Activated T-cell treated with anti-CD3 and anti-CD28 coated beads, Interleukin-2, amount 50 U/mL, for 1 hour (primary cell): ENCODE results near the gene SHLD2.
"Not testable (repeated sequence)": the region's sequence is repeated elsewhere in the genome, so short reads cannot be mapped to it uniquely, and the experiment has no call there.

ENCODE experiments used
- DNase-seq: peaks from one replicate; pipeline ENCODE4 v3.0.0-alpha.2; 2020

The SHLD2 gene

DNA sequence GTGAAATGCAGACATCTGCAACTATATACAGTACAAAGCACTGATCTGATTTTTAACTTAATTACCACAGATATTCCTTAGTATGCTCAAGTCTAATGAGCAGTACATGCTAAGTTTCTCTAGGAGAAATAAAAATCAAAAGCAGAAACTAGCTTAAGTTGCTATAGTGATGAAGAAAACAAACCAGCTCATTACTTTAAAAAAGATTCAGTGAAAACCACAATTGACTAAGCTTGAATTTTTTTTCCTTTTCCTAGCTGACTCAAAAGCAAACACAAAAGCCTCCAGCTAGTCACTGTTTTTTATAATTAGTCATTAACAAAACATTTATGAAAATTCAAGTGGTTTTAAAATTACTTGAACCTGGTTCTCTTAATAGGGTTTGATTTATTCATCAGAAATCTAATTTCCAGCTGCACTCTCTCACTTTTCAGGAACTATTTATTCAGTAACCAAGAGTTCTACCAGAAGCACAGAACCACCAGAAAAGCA is 10.7 kb upstream of the SHLD2 start:
- not testable (repeated sequence) for DNase-seq

GRCh38 chr10:87085537-87085936 is 9.5 kb upstream of the SHLD2 start:
- no peak for DNase-seq

- DNase-seq, result no peak
Observed at GRCh38 chr10:87089746-87090145, 5.3 kb upstream of the SHLD2 start.

DNA sequence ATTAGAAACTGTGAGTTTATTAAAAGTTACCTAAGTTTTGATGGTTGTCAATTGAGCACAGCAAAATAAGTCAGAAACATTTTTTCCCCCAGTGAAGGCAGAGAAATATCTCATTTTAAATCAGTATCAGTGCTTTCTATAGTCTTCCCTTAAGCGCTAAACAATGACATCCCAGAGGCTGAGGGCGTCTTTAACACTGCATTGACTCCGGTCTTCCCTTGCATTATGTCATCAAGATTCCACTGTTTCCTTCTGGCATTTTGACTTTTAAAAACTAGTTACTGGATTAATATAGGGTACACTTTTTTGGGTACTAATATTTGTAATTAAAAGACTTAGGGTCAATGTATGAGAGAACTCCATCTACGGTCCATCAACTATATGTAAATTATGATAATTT is 4.2 kb upstream of the SHLD2 start:
- no peak for DNase-seq

DNA sequence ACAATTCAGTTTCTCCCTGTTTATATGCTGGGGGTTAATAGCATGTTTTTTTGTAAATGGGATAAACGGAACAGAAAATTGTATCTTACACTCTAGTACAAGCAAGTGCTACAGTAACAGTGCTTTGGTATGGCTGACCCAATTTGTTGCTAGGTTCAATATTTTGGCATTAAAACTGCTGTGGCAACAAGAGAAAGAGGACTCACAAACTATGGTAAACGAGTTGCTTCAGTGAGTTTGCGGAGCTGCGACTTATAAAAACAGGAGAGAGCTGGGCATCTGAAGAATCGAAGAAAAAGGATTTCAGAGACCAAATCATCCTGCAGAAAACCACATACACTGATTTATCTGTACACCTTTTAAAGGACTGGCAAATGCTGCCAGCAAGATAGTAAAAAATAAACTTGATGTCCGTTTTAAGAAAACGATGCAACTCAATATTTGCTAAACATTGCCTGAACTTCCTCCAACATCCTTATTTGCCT is 2.6 kb upstream of the SHLD2 start:
- DNase-seq, result no peak

DNA sequence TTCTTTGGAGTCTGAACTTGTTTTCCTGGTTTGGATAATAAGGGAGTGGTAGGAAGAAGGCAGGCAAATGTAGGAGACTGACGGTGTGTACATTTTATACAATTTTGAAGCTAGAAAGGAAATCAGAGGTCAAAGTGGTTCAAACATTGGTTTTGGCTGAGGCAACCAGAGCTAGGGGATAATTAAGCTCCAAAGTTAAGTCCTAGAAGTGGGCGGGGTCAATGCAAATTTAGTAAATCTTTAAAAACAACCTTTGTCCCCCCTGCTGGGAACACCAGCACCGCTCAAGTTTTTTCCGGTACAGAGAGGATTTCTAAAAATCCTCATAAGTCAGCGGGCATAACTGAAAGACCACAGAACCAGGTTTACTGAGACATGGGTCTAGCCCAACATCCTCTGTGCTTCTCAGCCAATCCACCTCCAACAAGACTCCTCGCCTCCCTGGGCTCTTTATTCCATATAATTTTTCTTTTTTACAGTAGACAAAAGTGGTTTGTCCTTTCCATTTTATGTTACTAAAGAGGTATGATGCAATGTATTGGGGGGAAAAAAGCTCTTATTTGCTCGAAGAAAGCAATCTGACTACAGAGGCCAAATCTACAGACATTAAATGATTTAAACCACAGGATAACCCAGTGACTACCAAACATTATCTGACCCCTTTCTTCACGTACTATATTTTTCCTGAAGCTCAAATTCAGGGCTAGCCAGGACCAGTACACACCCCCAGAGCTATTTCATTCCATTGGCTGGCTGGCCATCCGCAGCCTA is 2.0 kb upstream of the SHLD2 start:
- no peak for DNase-seq

- peak; percentile 70 for DNase-seq
Observed at GRCh38 chr10:87093632-87094372, 1.2 kb upstream of the SHLD2 start.

DNA sequence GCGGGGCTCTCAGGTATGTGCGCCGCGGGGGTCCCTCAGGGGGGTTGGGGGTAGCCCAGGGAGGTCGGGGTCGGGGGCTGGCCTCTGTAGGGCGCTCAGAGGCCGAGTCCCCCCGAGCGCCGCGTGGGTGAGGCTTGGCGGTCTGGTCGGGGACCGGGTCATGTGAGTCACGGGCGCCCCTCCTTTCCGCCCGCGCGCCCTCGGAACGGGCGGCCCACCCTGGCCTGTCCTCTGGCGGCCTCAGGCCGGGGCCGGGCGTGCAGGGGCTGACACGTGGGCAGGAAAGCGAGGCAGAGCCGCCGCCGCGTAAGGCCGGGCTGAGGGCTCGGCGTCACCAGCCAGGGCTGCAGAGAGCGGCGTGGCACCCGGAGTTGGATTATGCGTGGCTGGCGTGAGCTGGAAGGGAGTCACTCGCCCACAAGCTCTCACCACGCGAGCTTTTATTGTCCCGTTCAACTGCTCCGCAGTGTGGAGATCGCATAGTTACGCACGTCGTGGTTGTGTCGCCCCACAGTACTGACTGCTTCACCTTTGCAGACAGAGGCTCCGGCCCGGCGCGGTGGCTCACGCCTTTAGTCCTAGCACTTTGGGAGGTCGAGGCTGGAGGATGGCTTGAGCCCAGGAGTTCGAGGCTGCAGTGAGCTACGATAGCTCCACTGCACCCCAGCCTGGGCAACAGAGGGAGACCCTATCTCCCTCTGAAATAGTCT is 385 bp downstream of the SHLD2 start:
- peak; percentile 84 for DNase-seq

DNA sequence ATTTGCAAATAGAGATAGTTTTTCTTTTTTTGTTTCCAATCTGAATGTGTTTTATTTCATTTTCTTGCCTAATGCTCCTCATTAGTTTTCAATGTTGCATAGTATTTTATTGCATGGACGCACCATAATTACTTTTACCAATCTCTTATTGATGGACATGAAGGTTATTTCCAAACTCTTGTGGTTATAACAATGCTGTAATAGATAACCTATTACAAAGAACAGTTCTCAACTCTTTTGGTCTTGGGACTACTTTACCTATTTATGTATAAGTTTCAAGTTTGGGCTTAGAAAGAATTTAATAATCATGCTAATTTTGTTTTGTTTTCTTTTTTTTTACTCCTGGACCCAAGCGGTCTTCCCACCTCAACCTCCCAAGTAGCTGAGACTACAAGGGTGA is 7.0 kb downstream of the SHLD2 start:
- DNase-seq, result no peak

GRCh38 chr10:87104727-87105126 is 9.7 kb downstream of the SHLD2 start:
- DNase-seq, result not testable (repeated sequence)

DNA sequence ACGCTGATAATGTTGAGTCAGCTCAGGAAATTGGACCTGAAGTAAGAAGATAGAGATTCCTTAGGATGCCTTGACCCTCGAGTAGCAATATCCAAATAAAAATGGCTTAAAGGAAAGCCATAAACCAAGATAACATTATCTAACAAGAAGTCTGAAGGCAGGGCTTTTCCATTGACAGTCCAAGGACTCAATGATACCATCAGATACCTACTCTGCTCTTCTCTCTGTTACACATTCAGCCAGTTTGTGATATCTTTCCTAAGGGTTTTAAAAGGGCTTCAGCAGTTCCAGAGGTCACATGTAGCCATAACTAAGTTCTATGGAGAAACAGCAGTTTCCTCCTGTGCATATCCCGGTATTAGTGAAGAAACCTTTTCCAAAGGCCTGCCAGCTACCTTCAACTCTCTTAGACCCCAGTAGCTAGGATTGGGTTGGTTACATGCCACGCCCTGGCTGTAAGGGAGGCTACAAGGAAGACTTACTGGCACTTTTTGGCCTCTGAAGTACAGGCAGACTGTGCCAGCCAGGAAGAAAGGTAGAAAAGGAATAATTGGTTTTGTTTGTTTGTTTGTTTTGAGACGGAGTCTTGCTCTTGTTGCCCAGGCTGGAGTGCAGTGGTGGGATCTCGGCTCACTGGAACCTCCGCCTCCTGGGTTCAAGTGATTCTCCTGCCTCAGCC is 10.6 kb downstream of the SHLD2 start:
- DNase-seq, result no peak

DNA sequence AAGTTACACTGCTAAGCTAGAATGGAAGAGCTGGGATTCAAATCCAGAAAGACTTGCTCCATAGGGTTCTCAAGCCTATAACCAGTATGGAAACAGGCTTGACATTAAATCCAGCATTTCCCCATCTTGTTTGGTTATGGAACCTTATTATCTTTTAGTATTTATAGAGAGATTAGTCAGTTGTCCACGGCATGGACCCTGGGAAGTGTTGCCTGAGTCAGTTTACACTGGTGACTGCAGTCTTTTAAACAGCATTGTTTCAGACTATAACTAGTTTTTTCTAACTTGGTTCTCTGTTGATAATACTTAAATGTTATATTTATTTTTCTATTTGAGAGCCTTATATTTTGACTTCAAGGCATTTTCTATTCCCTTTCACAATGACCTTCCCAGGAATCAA is 23.1 kb downstream of the SHLD2 start:
- not testable (repeated sequence) for DNase-seq

DNA sequence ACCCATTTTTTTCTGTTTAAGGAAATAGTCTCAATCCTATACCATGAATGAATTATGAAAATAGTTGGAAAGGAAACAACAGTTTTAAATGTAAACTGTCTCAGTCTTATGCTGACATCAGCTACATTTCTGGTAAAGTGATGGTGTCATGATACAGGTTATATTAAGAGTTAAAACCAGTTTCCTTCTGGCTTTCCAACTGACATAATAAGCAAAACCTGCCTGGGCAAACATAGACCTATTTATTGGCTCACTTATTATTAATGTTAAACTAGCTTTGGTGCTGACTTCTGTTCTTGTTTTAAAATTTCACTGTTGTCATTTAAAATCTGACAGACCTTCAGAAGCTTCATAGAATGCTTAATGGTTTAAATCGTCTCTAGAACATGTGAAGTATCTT is 24.0 kb downstream of the SHLD2 start:
- DNase-seq, result not testable (repeated sequence)

GRCh38 chr10:87123351-87123750 is 28.3 kb downstream of the SHLD2 start:
- not testable (repeated sequence) for DNase-seq

- not testable (repeated sequence) for DNase-seq
Observed at GRCh38 chr10:87127048-87127447, 32.0 kb downstream of the SHLD2 start.

DNA sequence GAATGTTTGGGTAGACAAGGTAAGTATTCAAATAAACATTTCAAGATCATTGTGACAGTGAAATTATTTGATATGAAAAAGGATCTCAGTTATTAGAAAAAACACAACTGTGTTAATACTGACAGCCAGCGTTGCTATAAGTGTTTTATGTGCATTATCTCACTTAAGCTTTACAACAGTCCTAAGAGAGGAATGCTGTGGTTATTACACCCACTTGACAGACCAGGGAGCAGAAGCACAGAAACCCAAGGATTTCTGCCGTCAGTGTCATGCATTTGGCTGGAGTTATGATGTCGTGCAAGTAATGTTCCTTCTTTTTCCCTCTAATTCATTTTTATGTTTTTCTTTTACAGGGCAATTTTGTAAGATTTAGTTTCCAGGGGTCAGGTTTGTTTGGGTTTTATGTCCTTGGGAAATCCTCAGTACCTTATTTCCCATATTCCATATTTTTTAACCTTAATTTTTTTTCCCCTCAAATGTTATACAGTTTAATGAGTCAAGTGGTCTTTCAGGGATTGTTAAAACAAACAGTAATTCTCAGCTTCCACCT is 32.7 kb downstream of the SHLD2 start:
- DNase-seq, result not testable (repeated sequence)

GRCh38 chr10:87132176-87132575 is 37.2 kb downstream of the SHLD2 start:
- DNase-seq, result not testable (repeated sequence)

DNA sequence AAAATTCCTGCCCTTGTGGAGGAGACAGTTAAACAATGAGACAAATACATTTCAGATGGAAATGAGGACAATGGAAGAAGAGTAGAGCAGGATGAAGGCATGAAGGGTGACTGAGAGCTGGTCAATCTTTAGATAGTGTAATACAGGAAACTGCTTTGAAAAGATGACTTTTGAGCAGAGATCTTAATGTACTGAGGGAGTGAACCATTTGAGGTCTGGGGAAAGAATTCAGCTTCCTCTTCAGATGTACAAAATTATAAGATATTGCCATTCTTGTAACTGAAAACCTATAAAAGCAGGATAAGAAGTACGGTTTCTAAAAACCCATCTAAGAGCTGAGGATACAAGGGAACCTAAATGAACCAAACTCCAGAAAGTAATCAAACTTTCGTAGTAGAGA is 38.9 kb downstream of the SHLD2 start:
- DNase-seq, result not testable (repeated sequence)

GRCh38 chr10:87134440-87134839 is 39.4 kb downstream of the SHLD2 start:
- DNase-seq, result not testable (repeated sequence)

DNA sequence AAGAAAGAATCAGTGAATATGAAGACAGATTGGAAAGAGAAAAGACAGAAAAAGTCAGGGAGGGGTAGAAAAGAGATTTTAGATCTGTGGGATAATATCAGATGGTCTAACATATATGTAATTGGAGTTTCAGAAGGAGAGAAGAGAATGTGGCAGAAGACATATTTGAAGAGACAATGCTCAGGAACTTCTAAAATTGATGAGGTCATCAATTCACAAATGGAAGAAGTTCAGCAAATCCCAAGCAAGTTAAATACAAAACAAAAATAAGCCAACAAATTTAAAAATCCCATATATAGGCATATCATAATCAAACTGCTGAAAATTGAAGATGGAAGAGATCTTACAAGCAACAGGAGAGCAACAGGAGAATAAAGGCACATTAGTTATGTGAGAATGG is 42.5 kb downstream of the SHLD2 start:
- DNase-seq, result not testable (repeated sequence)

DNA sequence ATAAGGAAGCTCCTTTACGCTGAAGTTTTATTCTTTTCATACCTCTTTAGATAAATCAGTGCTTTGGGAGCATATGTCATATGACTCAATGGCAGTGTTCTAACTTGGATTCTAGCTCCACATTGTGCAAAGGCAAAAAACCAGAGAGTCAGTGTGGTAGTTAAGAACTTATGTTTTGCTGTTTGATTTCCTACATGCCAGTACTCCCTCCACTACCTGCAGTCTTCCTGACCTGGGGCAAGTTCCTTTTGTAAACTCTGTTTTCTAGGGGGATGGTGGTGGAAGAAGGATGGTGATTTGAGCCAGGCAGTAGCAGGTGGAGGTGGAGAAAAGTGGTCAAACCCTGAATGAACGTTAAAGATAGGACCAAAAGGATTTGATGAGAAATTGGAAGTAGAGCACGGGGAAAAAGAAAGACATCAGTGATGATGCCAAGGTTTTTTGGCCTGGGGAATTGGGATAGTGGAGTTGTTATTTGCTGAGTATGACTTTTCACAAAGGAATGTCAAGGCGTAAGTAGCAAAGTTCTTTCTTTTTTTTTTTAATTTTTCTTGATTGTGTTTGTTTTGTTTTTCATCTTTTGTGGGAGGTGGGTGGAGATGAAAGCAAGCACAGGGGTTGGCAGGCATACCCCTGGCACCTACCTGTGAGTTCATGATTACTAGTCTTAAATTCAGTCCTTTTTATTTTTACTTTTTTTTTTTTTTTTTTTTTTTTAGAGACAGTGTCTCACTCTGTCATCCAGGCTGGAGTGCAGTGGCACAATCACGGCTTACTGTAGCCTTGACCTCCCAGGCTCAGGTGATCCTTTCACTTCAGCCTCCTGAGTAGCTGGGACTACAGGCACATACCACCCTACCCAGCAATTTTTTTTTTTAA is 47.5 kb downstream of the SHLD2 start:
- not testable (repeated sequence) for DNase-seq

- DNase-seq, result not testable (repeated sequence)
Observed at GRCh38 chr10:87143109-87143418, 48.1 kb downstream of the SHLD2 start.
